Body of pancreas (tissue), 4 donors: ENCODE data around the gene GALNT2.

Experiments
- POLR2A ChIP-seq, 3 donors: fragments of 450-650 bp; IDR thresholded peaks; one replicate each; pipeline ENCODE4 v1.6.1; 2016; ENCODE audit warnings: antibody characterized with exemption in 3 of 3, mild to moderate bottlenecking in 2 of 3
- TF ChIP-seq, protein P1 (sequence below), 7 experiments: fragments of 450-650 bp in 4 of 7; fragments of 200-600 bp in 3 of 7; sonication (generic) in 3 of 7; IDR thresholded peaks; one replicate each; pipeline ENCODE4 v1.5.1; 2016 to 2019; ENCODE audit warnings: antibody characterized with exemption in 7 of 7

DNA sequence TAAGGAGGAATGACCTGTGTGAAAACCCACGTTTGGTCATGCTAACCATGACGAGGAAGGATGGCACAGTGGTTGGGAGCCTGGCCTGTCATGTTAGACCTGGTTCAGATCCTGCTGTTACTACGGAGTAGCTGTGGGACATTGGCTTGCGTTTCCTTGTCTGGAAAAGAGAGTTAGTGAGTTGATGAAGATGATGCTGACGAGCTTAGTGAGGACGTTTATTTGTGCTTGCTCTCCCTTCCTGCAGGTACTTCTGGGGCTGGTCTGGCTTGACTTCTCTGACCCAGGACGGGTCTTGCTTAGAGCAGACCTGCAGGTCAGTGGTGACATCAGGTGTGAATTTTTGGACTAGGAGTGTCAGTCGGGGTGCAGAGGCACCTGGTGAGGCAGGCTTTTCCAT lies 14.7 kb downstream of the GALNT2 start:
- TF ChIP-seq, protein P1, sequence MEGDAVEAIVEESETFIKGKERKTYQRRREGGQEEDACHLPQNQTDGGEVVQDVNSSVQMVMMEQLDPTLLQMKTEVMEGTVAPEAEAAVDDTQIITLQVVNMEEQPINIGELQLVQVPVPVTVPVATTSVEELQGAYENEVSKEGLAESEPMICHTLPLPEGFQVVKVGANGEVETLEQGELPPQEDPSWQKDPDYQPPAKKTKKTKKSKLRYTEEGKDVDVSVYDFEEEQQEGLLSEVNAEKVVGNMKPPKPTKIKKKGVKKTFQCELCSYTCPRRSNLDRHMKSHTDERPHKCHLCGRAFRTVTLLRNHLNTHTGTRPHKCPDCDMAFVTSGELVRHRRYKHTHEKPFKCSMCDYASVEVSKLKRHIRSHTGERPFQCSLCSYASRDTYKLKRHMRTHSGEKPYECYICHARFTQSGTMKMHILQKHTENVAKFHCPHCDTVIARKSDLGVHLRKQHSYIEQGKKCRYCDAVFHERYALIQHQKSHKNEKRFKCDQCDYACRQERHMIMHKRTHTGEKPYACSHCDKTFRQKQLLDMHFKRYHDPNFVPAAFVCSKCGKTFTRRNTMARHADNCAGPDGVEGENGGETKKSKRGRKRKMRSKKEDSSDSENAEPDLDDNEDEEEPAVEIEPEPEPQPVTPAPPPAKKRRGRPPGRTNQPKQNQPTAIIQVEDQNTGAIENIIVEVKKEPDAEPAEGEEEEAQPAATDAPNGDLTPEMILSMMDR (IDR thresholded peaks at IDR 0.05): no peak
- TF ChIP-seq POLR2A (IDR thresholded peaks at IDR 0.05): no peak
